HepG2 (cell line): ENCODE data around the gene PAX7. TPM values are rescaled to one million over a fixed set of nuclear protein-coding genes. Genes with fewer than 3 reads are reported as not detected.

ENCODE experiments used
- ATAC-seq: fragments of 200-7000 bp; cut with Tn5 transposase; 3 replicates; pipeline ENCODE4 v1.9.1; 2020; ENCODE audit warnings: mild to moderate bottlenecking, moderate library complexity
- BruUV-seq: library from RNA; stranded (reverse); fragments of 400-500 nt; replicated peaks from 2 replicates; lab custom pipeline; 2021; lab: Mats Ljungman, UMichigan
- CTCF ChIA-PET: fragments of 300-600 bp; formaldehyde crosslinking; extraction: SDS; loops from one replicate; lab custom pipeline; 2021; ENCODE audit warnings: low total read pairs, inconsistent platforms, low intra/inter-chr PET ratio; lab: Yijun Ruan, JAX
- POLR2A ChIA-PET: fragments of 350-600 bp; sonication (Branson Sonifier 250); formaldehyde crosslinking; loops from one replicate; lab custom pipeline; 2020; ENCODE audit warnings: antibody characterized with exemption, inconsistent platforms; lab: Yijun Ruan, JAX
- DNase-seq: peaks from one replicate; pipeline ENCODE4 v3.0.0-alpha.2; 2015; ENCODE audit warnings: low spot score
- FAIRE-seq: peaks from 3 replicates; lab custom pipeline; 2011; peaks lifted over from hg19 to GRCh38; lab: Jason Lieb, UNC
- H2AFZ ChIP-seq: one replicate; pipeline ENCODE4 v1.6.1; 2011; ENCODE audit warnings: low read length, inconsistent platforms
- H3K27ac ChIP-seq: fragments of 300-600 bp; 3 replicates; pipeline ENCODE4 v1.8.0; 2011; ENCODE audit warnings: mixed run types, mild to moderate bottlenecking, mixed read lengths, low read length, inconsistent platforms; ENCODE audit not compliant: insufficient read depth; ENCODE audit errors: extremely low read length
- H3K27me3 ChIP-seq, 2 experiments: fragments of 200-600 bp in 1 of 2; 2 replicates in 1 of 2; 3 replicates in 1 of 2; pipeline versions ENCODE4 v1.6.0 to v1.8.0; 2011; ENCODE audit warnings: low read length in 2 of 2, mild to moderate bottlenecking in 2 of 2, moderate library complexity in 2 of 2, inconsistent platforms in 1 of 2; ENCODE audit not compliant: insufficient read depth in 2 of 2, control insufficient read depth in 1 of 2
- H3K36me3 ChIP-seq, 2 experiments: fragments of 200-600 bp in 1 of 2; replicated peaks in 1 of 2; 2 replicates in 1 of 2; 3 replicates in 1 of 2; pipeline versions ENCODE4 v1.5.1 to v1.8.0; 2011; ENCODE audit warnings: low read length in 2 of 2, inconsistent platforms in 1 of 2; ENCODE audit not compliant: insufficient read depth in 2 of 2, control insufficient read depth in 1 of 2
- H3K4me1 ChIP-seq: 2 replicates; pipeline ENCODE4 v1.5.1; 2012; ENCODE audit warnings: low read length, inconsistent platforms; ENCODE audit not compliant: insufficient read depth
- H3K4me2 ChIP-seq: 2 replicates; pipeline ENCODE4 v1.6.0; 2011; ENCODE audit warnings: low read depth, low read length, inconsistent platforms
- H3K4me3 ChIP-seq, 3 experiments: fragments of 200-600 bp in 1 of 3; sonication (generic), shearing (Covaris generic) in 1 of 3; replicated peaks in 1 of 3; 2 replicates each; pipeline ENCODE4 v1.5.1; 2011 to 2016; ENCODE audit warnings: low read length in 3 of 3, inconsistent platforms in 2 of 3, low read depth in 2 of 3, mild to moderate bottlenecking in 2 of 3, control low read depth in 1 of 3, mixed read lengths in 1 of 3; ENCODE audit not compliant: insufficient read depth in 1 of 3
- H3K79me2 ChIP-seq: one replicate; pipeline ENCODE4 v1.6.1; 2011; ENCODE audit warnings: low read length, inconsistent platforms; ENCODE audit not compliant: insufficient read depth
- H3K9ac ChIP-seq: 2 replicates; pipeline ENCODE4 v1.6.0; 2011; ENCODE audit warnings: mild to moderate bottlenecking, low read depth, low read length, inconsistent platforms; ENCODE audit not compliant: insufficient read depth
- H3K9me3 ChIP-seq: 2 replicates; pipeline ENCODE4 v1.5.1; 2012; ENCODE audit warnings: mild to moderate bottlenecking, low read length
- H4K20me1 ChIP-seq: 2 replicates; pipeline ENCODE4 v1.6.0; 2011; ENCODE audit warnings: inconsistent platforms, mild to moderate bottlenecking, low read length, moderate library complexity; ENCODE audit not compliant: insufficient read depth
- ATF2 ChIP-seq: sonication (generic); formaldehyde crosslinking; IDR thresholded peaks from 2 replicates; pipeline ENCODE4 v1.4.0; 2020; ENCODE audit warnings: missing genetic modification reagents
- IKZF5 ChIP-seq: IDR thresholded peaks from 2 replicates; pipeline ENCODE4 v1.6.1; 2018; ENCODE audit warnings: missing genetic modification reagents, mild to moderate bottlenecking, missing compliant biosample characterization
- IRF9 ChIP-seq: sonication (generic); formaldehyde crosslinking; IDR thresholded peaks from 2 replicates; pipeline ENCODE4 v1.8.0; 2022; ENCODE audit warnings: missing genetic modification reagents, mild to moderate bottlenecking, borderline replicate concordance
- KDM6A ChIP-seq: IDR thresholded peaks from 2 replicates; pipeline ENCODE4 v1.6.1; 2016; ENCODE audit warnings: low read depth
- KLF9 ChIP-seq: IDR thresholded peaks from 2 replicates; pipeline ENCODE4 v1.6.1; 2016; ENCODE audit warnings: low read depth
- NFYC ChIP-seq: IDR thresholded peaks from 2 replicates; pipeline ENCODE4 v1.6.1; 2016; ENCODE audit warnings: missing genetic modification reagents, missing compliant biosample characterization
- PCBP2 ChIP-seq: fragments of 200-400 bp; formaldehyde crosslinking; optimal IDR thresholded peaks from 2 replicates; pipeline ENCODE3; 2018; ENCODE audit warnings: low read length, low read depth; ENCODE audit not compliant: poor library complexity, severe bottlenecking
- PHF20 ChIP-seq: sonication (generic); formaldehyde crosslinking; IDR thresholded peaks from 2 replicates; pipeline ENCODE4 v1.5.0; 2020; ENCODE audit warnings: mild to moderate bottlenecking, missing genetic modification reagents
- SP140L ChIP-seq: sonication (generic); formaldehyde crosslinking; IDR thresholded peaks from 2 replicates; pipeline ENCODE4 v1.4.0; 2020; ENCODE audit warnings: missing genetic modification reagents, borderline replicate concordance
- ZBTB49 ChIP-seq: sonication (generic); formaldehyde crosslinking; IDR thresholded peaks from 2 replicates; pipeline ENCODE4 v1.4.0; 2020; ENCODE audit warnings: missing genetic modification reagents, borderline replicate concordance
- ZFP62 ChIP-seq: sonication (generic); formaldehyde crosslinking; IDR thresholded peaks from 2 replicates; pipeline ENCODE4 v1.4.0; 2020; ENCODE audit warnings: missing genetic modification reagents
- ZNF503 ChIP-seq: sonication (generic); formaldehyde crosslinking; IDR thresholded peaks from 2 replicates; pipeline ENCODE4 v1.4.0; 2020; ENCODE audit warnings: missing genetic modification reagents
- ZNF563 ChIP-seq: sonication (generic); formaldehyde crosslinking; IDR thresholded peaks from 2 replicates; pipeline ENCODE4 v1.8.0; 2022; ENCODE audit warnings: mild to moderate bottlenecking, moderate library complexity, missing genetic modification reagents
- ZNF615 ChIP-seq: sonication (generic); formaldehyde crosslinking; IDR thresholded peaks from 2 replicates; pipeline ENCODE4 v1.5.0; 2020; ENCODE audit warnings: mild to moderate bottlenecking, missing genetic modification reagents, borderline replicate concordance
- ZNF883 ChIP-seq: sonication (generic); formaldehyde crosslinking; IDR thresholded peaks from 2 replicates; pipeline ENCODE4 v1.5.1; 2020; ENCODE audit warnings: mild to moderate bottlenecking, missing genetic modification reagents; ENCODE audit errors: not compliant biosample characterization
- WGBS: methylation state at CpG from one replicate; pipeline ENCODE4 v1.1.6; 2017; ENCODE audit warnings: low lambda C conversion rate; 5-methylcytosine and 5-hydroxymethylcytosine counted together
- in situ Hi-C: cut with HindIII; loops from 2 replicates; pipeline ENCODE4 v1.10.0; 2017; ENCODE audit warnings: low pct_unique_long_range_greater_than_20kb; ENCODE audit not compliant: extremely low pct_ligation_motif_present
- intact Hi-C: fragments of 100-400 bp; cut with micrococcal nuclease; formaldehyde crosslinking; loops from one replicate; pipeline ENCODE4 v1.10.0; 2022; ENCODE audit not compliant: unreplicated experiment
- polyA plus RNA-seq, 8 experiments: library from polyadenylated mRNA; depleted of rRNA in 3 of 8; stranded (reverse) in 7 of 8; unstranded in 1 of 8; fragments of >200 nt; fragmentation: Illumina TruSeq in 4 of 8; extraction: Trizol in 4 of 8; gene quantifications; 2 replicates each; pipeline versions ENCODE4 v1.2.1 to v1.2.3, GENCODE V29; 2011 to 2016; ENCODE audit warnings: low read depth in 4 of 8, missing spikeins in 1 of 8, mixed read lengths in 1 of 8; ENCODE audit not compliant: insufficient read depth in 1 of 8
- total RNA-seq, 5 experiments: library from RNA; depleted of rRNA; stranded (reverse); fragments of >200 nt; fragmentation: Illumina TruSeq; extraction: Trizol; gene quantifications; 2 replicates each; pipeline ENCODE4 v1.2.3, GENCODE V29; 2016; ENCODE audit warnings: low read depth in 1 of 5

Gene PAX7
- total and polyA plus RNA-seq, 2 of the 13 experiments (the other 11 are each of a cell fraction or from before 2014, with no cell fraction given): not detected

GRCh38 chr1:18705811-18706210, 75.2 kb downstream of the PAX7 start (continued):
- TF ChIP-seq ZNF503 (CRISPR knock-in tag) (no peak), PHF20 (CRISPR knock-in tag) (no peak), ZNF563 (no peak), NFYC (no peak), PCBP2 (no peak), ZNF615 (CRISPR knock-in tag) (no peak), ZFP62 (CRISPR knock-in tag) (no peak)

- H3K4me2 ChIP-seq: no peak overlapping the region
- DNase-seq (no peak), FAIRE-seq (no peak), ATAC-seq (no peak)
- H4K20me1 ChIP-seq: no peaks in the 10 kb centered on the region; the same call in 1 of the 2 replicates
- ChIA-PET CTCF (no interaction called here), POLR2A (no interaction called here)
- intact Hi-C loops: no loop called here
- H3K4me1 ChIP-seq: no peaks in the 10 kb centered on the region
- no peak overlapping the region for H3K9ac ChIP-seq
- in situ Hi-C loops: no loop called here
- no peak overlapping the region for H3K4me3 ChIP-seq
- H3K79me2 ChIP-seq: no peaks in the 10 kb centered on the region
- no peaks in the 10 kb centered on the region for H3K36me3 ChIP-seq
- H3K27me3 ChIP-seq: peaks cover 10 to 73% of the 10 kb centered on the region in 2 experiments
- WGBS: 4% methylated on average over 5 of the region's 6 CpGs
- H3K27ac ChIP-seq: no peak overlapping the region
- H2AFZ ChIP-seq: no peak overlapping the region
- BruUV-seq: no TSS peak
- H3K9me3 ChIP-seq: no peaks in the 10 kb centered on the region
- no peak for TF ChIP-seq ZNF883
- no peak for TF ChIP-seq IRF9 (CRISPR knock-in tag)
- TF ChIP-seq ZBTB49 (CRISPR knock-in tag): no peak
- TF ChIP-seq KLF9 (CRISPR knock-in tag): no peak
- TF ChIP-seq SP140L (CRISPR knock-in tag): no peak
- TF ChIP-seq IKZF5 (CRISPR knock-in tag): no peak
- TF ChIP-seq ATF2 (CRISPR knock-in tag): no peak
- no peak for TF ChIP-seq KDM6A (CRISPR knock-in tag)
Measured at GRCh38 chr1:18707696-18708257, 77.1 kb downstream of the PAX7 start.
